Central memory CD8-positive, alpha-beta T cell (primary cell): Measurements from ENCODE around the gene RYR1.

Experiments
- ATAC-seq: fragments of 150-1000 bp; cut with Tn5 transposase; replicated peaks from 2 replicates; pipeline ENCODE4 v1.10.0; 2022; ENCODE audit warnings: mild to moderate bottlenecking, moderate FRiP score, moderate number of reproducible peaks; ENCODE audit not compliant: poor library complexity, severe bottlenecking; ENCODE audit errors: extremely low read depth
- DNase-seq, 2 donors: peaks; one replicate each; pipeline ENCODE4 v3.0.0; 2021; ENCODE audit warnings: low spot score in 2 of 2
- H3K27ac Mint-ChIP-seq: one replicate; pipeline ENCODE4 v1.8.0; 2022; ENCODE audit warnings: low read depth, mild to moderate bottlenecking, moderate library complexity, mixed read lengths
- H3K27me3 Mint-ChIP-seq: one replicate; pipeline ENCODE4 v1.8.0; 2022; ENCODE audit warnings: mixed read lengths
- H3K36me3 Mint-ChIP-seq: one replicate; pipeline ENCODE4 v1.8.0; 2022; ENCODE audit warnings: mild to moderate bottlenecking, moderate library complexity, mixed read lengths; ENCODE audit not compliant: insufficient read depth
- H3K4me1 Mint-ChIP-seq: one replicate; pipeline ENCODE4 v1.8.0; 2022; ENCODE audit warnings: mixed read lengths
- H3K4me3 Mint-ChIP-seq: one replicate; pipeline ENCODE4 v1.8.0; 2022; ENCODE audit warnings: mild to moderate bottlenecking, moderate library complexity, mixed read lengths
- H3K9me3 Mint-ChIP-seq: one replicate; pipeline ENCODE4 v1.8.0; 2022; ENCODE audit warnings: mixed read lengths

The RYR1 gene

DNA sequence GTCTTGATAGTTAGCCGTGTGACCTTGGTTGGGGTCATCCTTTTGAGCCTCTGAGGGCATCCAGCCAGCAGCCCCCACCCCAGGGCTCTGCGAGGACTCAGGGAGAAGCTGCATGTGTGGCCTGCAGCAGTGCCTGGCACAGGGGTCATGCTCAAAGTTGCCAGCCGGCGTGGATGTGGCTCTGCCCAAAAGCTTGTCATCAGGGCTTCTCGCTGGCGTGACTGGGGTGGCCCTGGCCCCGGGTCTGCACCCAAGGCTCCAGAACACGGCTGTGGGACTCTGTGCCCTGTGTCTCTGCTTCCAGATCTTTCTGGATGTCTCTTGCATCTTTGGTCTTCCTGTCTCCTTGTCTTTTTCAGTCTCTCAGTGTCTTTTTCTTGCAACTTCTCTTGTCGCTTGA is 90.9 kb downstream of the RYR1 start:
- H3K4me3 Mint-ChIP-seq: no peak overlapping the region
- ATAC-seq (no peak), DNase-seq (no peak)
- peaks cover 10% of the 10 kb centered on the region for H3K27me3 Mint-ChIP-seq
- H3K36me3 Mint-ChIP-seq: no peaks in the 10 kb centered on the region
- no peaks in the 10 kb centered on the region for H3K4me1 Mint-ChIP-seq
- no peak overlapping the region for H3K27ac Mint-ChIP-seq
- H3K9me3 Mint-ChIP-seq: no peaks in the 10 kb centered on the region

DNA sequence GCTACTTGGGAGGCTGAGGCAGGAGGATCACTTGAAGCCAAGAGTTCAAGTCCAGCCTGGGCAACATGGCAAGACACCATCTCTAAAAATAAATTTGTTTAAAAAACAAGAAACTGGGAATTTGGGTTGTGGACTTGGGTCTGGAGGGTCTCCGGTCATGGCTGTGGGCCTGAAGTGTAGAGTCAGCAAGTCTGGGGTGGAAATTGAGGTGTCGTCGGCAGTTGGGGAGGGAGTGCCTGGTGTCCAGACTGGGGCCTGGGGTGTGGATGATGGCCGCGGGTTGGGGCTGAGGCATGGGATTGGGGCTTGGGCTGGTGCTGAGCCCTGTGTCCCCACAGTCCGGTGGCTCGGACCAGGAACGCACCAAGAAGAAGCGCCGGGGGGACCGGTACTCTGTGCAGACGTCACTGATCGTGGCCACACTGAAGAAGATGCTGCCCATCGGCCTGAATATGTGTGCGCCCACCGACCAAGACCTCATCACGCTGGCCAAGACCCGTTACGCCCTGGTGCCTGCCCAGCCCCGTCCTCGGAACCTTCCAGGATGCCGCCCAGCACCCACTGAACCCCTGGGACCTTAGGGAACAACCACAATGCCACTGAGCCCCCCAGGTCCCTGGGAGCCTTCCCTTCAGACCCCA is 91.6 kb downstream of the RYR1 start:
- Mint-ChIP-seq H3K9me3 (no peaks in the 10 kb centered on the region), H3K27me3 (peaks cover 10% of the 10 kb centered on the region), H3K4me3 (no peak overlapping the region), H3K36me3 (no peaks in the 10 kb centered on the region), H3K27ac (no peak overlapping the region), H3K4me1 (no peaks in the 10 kb centered on the region)
- no peak for ATAC-seq
- DNase-seq: no peak

DNA sequence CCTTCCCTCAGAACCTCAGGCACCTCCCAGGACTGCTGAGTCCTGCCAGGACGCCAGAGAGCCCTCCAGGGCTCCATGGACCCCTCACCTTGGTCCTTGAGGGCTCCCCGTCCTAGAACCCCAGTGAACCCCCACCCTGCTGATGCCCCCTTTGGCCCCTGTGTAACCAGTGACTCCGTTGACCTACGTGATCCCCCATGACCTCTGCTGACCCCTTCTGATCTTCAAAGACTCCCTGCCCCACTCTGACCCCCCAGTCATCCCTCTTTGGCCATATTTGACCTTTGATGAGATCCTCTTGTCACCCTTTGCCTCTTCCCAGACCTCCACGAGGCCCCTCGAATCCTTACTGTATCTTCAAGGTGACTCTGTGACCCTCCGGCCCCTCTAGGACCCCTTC is 92.9 kb downstream of the RYR1 start:
- Mint-ChIP-seq H3K36me3 (no peaks in the 10 kb centered on the region), H3K27me3 (peaks cover 10% of the 10 kb centered on the region), H3K4me1 (no peaks in the 10 kb centered on the region), H3K9me3 (no peaks in the 10 kb centered on the region), H3K27ac (no peak overlapping the region), H3K4me3 (no peak overlapping the region)
- DNase-seq: no peak
- ATAC-seq: no peak

- H3K36me3 Mint-ChIP-seq: no peaks in the 10 kb centered on the region
- H3K27ac Mint-ChIP-seq: no peak overlapping the region
- H3K9me3 Mint-ChIP-seq: no peaks in the 10 kb centered on the region
- H3K4me3 Mint-ChIP-seq: no peak overlapping the region
- no peak for DNase-seq
- no peak for ATAC-seq
- peaks cover 10% of the 10 kb centered on the region for H3K27me3 Mint-ChIP-seq
- no peaks in the 10 kb centered on the region for H3K4me1 Mint-ChIP-seq
Measured at GRCh38 chr19:38527466-38528136, 94.1 kb downstream of the RYR1 start.

GRCh38 chr19:38528213-38528755 is 94.8 kb downstream of the RYR1 start:
- H3K9me3 Mint-ChIP-seq: no peaks in the 10 kb centered on the region
- no peaks in the 10 kb centered on the region for H3K36me3 Mint-ChIP-seq
- H3K27ac Mint-ChIP-seq: no peak overlapping the region
- no peaks in the 10 kb centered on the region for H3K4me1 Mint-ChIP-seq
- H3K27me3 Mint-ChIP-seq: peaks cover 10% of the 10 kb centered on the region
- H3K4me3 Mint-ChIP-seq: no peak overlapping the region
- ATAC-seq (no peak), DNase-seq (no peak)

DNA sequence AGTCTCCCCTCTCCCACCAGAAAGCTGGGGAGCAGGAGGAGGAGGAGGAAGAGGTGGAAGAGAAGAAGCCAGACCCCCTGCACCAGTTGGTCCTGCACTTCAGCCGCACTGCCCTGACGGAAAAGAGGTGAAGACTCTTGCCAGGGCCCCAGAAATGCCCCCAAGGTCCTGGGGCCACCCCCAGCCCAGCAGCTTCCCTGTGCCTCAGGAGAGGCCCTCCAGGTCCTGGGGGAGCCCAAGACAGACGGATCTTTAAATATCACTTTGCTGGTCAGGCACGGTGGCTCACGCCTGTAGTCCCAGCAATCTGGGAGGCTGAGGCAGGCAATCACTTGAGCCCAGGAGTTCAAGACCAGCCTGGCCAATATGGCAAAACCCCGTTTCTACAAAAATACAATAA is 95.4 kb downstream of the RYR1 start:
- no peaks in the 10 kb centered on the region for H3K36me3 Mint-ChIP-seq
- no peak for ATAC-seq
- H3K9me3 Mint-ChIP-seq: no peaks in the 10 kb centered on the region

DNA sequence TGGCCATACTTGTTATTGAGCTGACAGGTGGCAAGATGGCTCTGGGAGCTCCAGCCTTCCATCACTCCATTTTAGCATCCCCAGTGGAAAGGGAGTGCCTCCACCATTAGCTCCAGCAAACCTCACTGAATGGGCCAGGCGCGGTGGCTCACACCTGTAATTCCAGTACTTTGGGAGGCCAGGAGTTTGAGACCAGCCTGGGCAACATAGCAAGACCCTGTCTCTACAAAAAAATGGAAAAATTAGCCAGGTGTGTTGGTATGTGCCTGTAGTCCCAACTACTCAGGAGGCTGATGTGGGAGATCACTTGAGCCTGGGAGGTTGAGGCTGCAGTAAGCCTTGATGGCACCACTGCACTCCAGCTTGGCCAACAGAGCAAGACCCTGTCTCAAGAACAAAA is 98.0 kb downstream of the RYR1 start:
- ATAC-seq: no peak
- peaks cover 2% of the 10 kb centered on the region for H3K36me3 Mint-ChIP-seq
- no peak overlapping the region for H3K4me3 Mint-ChIP-seq
- no peak for DNase-seq
- no peak overlapping the region for H3K27ac Mint-ChIP-seq
- peaks cover 6% of the 10 kb centered on the region for H3K27me3 Mint-ChIP-seq
- H3K4me1 Mint-ChIP-seq: peaks cover 4% of the 10 kb centered on the region
- H3K9me3 Mint-ChIP-seq: peaks cover 4% of the 10 kb centered on the region

More for the DNA sequence above, 95.4 kb downstream of the RYR1 start:
- Mint-ChIP-seq H3K4me1 (no peaks in the 10 kb centered on the region), H3K27ac (no peak overlapping the region), H3K27me3 (peaks cover 10% of the 10 kb centered on the region), H3K4me3 (no peak overlapping the region)
- DNase-seq: no peak

DNA sequence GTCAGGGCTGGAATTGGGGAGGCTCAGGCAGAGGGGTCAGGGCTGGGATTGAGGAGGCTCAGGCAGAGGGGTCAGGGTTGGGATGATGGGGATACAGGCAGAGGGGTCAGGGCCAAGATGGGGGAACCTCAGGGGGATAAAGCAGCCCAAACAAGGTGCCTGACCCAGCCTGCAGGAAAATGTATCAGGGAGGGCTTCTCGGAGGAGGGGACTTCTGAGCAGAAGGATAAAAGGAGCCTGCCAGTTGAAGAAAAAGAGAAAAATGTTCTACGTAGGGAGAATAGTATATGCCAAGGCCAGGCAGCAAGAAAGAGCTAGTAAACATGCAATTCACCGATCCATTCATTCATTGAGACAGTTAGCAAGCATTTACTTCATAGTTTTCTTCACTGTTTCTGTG is 99.4 kb downstream of the RYR1 start:
- no peak for ATAC-seq
- DNase-seq: no peak
- Mint-ChIP-seq H3K9me3 (peaks cover 6% of the 10 kb centered on the region), H3K36me3 (peaks cover 2% of the 10 kb centered on the region), H3K4me3 (no peak overlapping the region), H3K4me1 (peaks cover 19% of the 10 kb centered on the region), H3K27ac (no peak overlapping the region), H3K27me3 (no peaks in the 10 kb centered on the region)

DNA sequence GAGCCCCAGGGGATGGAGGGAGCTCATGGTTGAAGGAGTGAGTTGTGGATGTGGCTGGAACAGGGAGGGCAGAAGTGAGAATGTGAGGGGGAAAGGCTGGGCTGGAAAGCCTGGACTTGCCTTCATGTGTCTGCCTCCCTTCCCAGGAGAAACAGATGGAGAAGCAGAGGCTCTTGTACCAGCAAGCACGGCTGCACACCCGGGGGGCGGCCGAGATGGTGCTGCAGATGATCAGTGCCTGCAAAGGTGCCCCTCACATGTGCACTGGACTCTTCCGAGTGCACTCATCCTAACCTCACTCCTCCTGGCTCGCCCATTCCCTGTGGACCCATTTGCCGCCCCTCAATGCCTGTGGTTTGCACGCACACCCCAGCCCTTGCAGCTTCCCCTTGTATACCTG is 101.1 kb downstream of the RYR1 start:
- no peak for ATAC-seq
- Mint-ChIP-seq H3K36me3 (peaks cover 8% of the 10 kb centered on the region), H3K4me1 (peaks cover 33% of the 10 kb centered on the region), H3K9me3 (peaks cover 6% of the 10 kb centered on the region), H3K27ac (no peak overlapping the region), H3K4me3 (no peak overlapping the region), H3K27me3 (no peaks in the 10 kb centered on the region)
- no peak for DNase-seq

DNA sequence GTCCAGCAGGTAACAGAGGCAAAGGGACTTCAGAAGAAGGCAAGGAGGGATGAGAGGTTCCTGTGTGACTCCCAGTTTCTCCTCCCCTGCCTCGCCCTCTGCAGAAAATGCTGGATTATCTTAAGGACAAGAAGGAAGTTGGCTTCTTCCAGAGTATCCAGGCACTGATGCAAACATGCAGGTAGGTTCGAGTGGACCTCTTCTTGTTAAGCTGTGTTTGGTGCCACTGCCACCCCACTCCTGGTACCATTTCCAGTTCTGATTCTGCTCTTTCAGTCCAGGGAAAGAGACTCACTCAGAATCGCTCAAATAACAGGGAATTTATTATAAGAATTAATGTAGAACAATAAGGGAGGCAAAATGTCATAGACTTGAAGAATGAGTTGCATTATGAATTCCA is 101.7 kb downstream of the RYR1 start:
- DNase-seq (no peak), ATAC-seq (no peak)
- Mint-ChIP-seq H3K4me1 (peaks cover 39% of the 10 kb centered on the region), H3K9me3 (peaks cover 6% of the 10 kb centered on the region), H3K27ac (no peak overlapping the region), H3K36me3 (peaks cover 8% of the 10 kb centered on the region), H3K27me3 (no peaks in the 10 kb centered on the region), H3K4me3 (no peak overlapping the region)

DNA sequence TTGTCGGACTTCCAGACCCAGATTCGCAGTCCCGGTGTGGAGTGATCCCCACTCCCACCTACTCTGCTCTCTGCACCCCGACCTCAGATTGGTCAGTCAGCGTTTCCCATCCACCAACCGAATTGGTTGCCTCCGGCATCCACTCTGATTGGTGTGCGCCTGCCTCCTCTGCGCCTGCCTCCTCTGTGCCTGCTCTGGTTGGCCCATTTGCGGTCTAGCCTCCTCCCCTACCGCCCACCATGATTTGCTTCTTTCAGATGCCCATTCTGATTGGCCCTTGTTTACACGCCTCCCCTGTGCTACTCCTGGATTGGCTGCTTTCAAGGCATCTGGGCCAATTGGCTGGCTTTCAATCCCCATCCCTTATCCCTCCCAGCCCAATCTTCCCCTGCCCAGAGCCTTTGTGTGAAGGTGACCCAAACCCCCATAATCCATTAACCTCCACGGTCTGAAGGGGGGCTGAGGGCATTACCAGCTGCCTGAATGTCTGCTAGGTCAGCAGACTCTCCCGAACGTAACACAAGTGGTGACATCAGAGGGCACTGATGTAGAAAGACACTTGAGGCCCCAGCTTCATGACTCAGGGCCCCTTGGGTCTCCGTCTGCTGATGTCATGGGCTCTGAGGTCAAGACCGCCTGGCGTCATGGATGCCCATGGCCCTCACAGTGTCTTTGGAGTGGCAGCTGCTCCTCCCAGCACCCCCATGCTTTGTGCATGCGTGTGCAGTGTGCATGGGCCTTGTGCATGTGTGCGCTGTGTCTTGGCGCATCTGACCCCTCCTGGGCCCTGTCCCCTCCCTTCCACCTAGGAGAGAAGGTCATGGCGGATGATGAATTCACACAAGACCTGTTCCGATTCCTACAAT is 103.8 kb downstream of the RYR1 start:
- H3K27me3 Mint-ChIP-seq: no peaks in the 10 kb centered on the region
- no peak for ATAC-seq
- DNase-seq: no peak
- H3K36me3 Mint-ChIP-seq: peaks cover 8% of the 10 kb centered on the region
- peaks cover 43% of the 10 kb centered on the region for H3K4me1 Mint-ChIP-seq
- H3K4me3 Mint-ChIP-seq: no peak overlapping the region
- H3K9me3 Mint-ChIP-seq: peaks cover 6% of the 10 kb centered on the region
- peak overlapping the region; percentile 84 for H3K27ac Mint-ChIP-seq

GRCh38 chr19:38538386-38538785 is 104.9 kb downstream of the RYR1 start:
- H3K27ac Mint-ChIP-seq: peak overlapping the region; percentile 84

More at GRCh38 chr19:38538386-38538785, 104.9 kb downstream of the RYR1 start:
- Mint-ChIP-seq H3K36me3 (peaks cover 8% of the 10 kb centered on the region), H3K4me1 (peaks cover 43% of the 10 kb centered on the region), H3K27me3 (no peaks in the 10 kb centered on the region), H3K4me3 (peak overlapping the region; percentile 60), H3K9me3 (peaks cover 6% of the 10 kb centered on the region)
- ATAC-seq: no peak
- no peak for DNase-seq
